Measurements from ENCODE around the gene KCTD17.

DNA sequence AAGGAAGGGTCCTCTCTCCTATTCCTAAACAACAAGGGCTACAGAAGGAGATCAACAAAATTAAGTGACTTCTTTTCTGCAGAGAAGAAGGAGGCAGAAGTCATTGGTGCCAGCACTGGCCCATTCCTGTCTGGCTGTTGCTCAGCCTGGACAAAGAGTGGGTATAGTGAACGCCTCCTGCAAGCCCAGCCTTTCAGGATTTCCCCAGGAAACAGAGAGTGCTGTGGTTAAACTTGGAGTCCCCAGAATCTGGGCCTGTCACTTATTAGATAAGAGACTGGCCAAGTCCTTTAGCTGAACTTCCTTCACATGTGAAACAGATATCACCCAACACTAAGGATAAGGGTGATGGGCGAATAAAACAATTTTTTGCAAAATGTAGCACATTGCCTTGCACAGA lies 43.2 kb upstream of the KCTD17 start:
- TF ChIP-seq CEBPB (IDR thresholded peaks at IDR 0.05), result no peak
- TF ChIP-seq TEAD4 (IDR thresholded peaks at IDR 0.05), result no peak
- TF ChIP-seq, protein P1, sequence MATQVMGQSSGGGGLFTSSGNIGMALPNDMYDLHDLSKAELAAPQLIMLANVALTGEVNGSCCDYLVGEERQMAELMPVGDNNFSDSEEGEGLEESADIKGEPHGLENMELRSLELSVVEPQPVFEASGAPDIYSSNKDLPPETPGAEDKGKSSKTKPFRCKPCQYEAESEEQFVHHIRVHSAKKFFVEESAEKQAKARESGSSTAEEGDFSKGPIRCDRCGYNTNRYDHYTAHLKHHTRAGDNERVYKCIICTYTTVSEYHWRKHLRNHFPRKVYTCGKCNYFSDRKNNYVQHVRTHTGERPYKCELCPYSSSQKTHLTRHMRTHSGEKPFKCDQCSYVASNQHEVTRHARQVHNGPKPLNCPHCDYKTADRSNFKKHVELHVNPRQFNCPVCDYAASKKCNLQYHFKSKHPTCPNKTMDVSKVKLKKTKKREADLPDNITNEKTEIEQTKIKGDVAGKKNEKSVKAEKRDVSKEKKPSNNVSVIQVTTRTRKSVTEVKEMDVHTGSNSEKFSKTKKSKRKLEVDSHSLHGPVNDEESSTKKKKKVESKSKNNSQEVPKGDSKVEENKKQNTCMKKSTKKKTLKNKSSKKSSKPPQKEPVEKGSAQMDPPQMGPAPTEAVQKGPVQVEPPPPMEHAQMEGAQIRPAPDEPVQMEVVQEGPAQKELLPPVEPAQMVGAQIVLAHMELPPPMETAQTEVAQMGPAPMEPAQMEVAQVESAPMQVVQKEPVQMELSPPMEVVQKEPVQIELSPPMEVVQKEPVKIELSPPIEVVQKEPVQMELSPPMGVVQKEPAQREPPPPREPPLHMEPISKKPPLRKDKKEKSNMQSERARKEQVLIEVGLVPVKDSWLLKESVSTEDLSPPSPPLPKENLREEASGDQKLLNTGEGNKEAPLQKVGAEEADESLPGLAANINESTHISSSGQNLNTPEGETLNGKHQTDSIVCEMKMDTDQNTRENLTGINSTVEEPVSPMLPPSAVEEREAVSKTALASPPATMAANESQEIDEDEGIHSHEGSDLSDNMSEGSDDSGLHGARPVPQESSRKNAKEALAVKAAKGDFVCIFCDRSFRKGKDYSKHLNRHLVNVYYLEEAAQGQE (IDR thresholded peaks at IDR 0.05; ENCODE audit: low read depth), result no peak
- no peak for TF ChIP-seq EP300 (IDR thresholded peaks at IDR 0.05; ENCODE audit: borderline replicate concordance)
- TF ChIP-seq NFIC (IDR thresholded peaks at IDR 0.05), result no peak
- TF ChIP-seq YY1 (IDR thresholded peaks at IDR 0.05; ENCODE audit: low read depth), result no peak
- TF ChIP-seq TAF1 (IDR thresholded peaks at IDR 0.05; ENCODE audit: low read depth), result no peak

All from Ishikawa (cell line).